Bone marrow (tissue), 2 donors: ENCODE measurements around the gene PTAR1.
A peak's percentile ranks its signal among the peaks of the same experiment; 100 is the strongest.

Experiments used
- DNase-seq, 2 donors: peaks; one replicate each; lab custom pipeline; 2025; lab: John Stamatoyannopoulos, UW

The PTAR1 gene

GRCh38 chr9:69674112-69674685 lies 85.6 kb downstream of the PTAR1 start:
- DNase-seq, result no peak

- DNase-seq, result no peak
Measured at GRCh38 chr9:69673311-69673640, 86.5 kb downstream of the PTAR1 start.

GRCh38 chr9:69672596-69673310 lies 87.1 kb downstream of the PTAR1 start:
- DNase-seq, result peak; percentile 49 to 61

GRCh38 chr9:69671879-69672595 lies 87.8 kb downstream of the PTAR1 start, which contains the start of gene APBA1:
APBA1 (minus strand) TSS chr9:69672371.
- peak in 1 of 2 donors; percentile 23 for DNase-seq

- no peak for DNase-seq
Measured at GRCh38 chr9:69671311-69671878, 88.4 kb downstream of the PTAR1 start.

GRCh38 chr9:69667306-69667705 lies 92.5 kb downstream of the PTAR1 start:
- no peak for DNase-seq

GRCh38 chr9:69660304-69660703 lies 99.5 kb downstream of the PTAR1 start:
- no peak for DNase-seq
